Cardiac septum (tissue), 1 donor: ENCODE measurements around the gene RNF208. TPM values are rescaled to one million over a fixed set of nuclear protein-coding genes. Genes with fewer than 3 reads are reported as not detected.
"Not testable (repeated sequence)": the region's sequence is repeated elsewhere in the genome, so short reads cannot be mapped to it uniquely, and the experiment has no call there.

Source experiments
- DNase-seq: peaks from one replicate; pipeline ENCODE4 v3.0.0-alpha.2; 2020; ENCODE audit warnings: low spot score
- intact Hi-C: fragments of 100-400 bp; cut with DNase I; formaldehyde crosslinking; loops from one replicate; pipeline ENCODE4 v1.14.0; 2022
- long read RNA-seq: library from polyadenylated mRNA; unstranded; transcript quantifications from one replicate; pipeline ENCODE4 v2.0.0, GENCODE V29; 2021
- total RNA-seq: library from RNA; stranded (reverse); fragmentation: NEBNext Ultra II Directional; extraction: Animal tissue kit (Norgen Biotek cat#: 25700); gene quantifications from one replicate; pipeline ENCODE4 v1.2.1, GENCODE V29; 2021
- donor health status: DM: no; HTN: no; CAD: no.

Gene RNF208
- total RNA-seq = 22.2 TPM
- long read RNA-seq, transcript RNF208-201 (1 exons, 1,077 nt) = major isoform, 43 of 43 reads
- long read RNA-seq, partial matches to known transcripts = 0 of 43 reads
- long read RNA-seq, other reads (novel, unspliced or antisense) = 0 of 43 reads

GRCh38 chr9:137222190-137223077 lies at the start of gene RNF208:
RNF208 (minus strand) TSS chr9:137222240; CDS start chr9:137221212, 1,028 bp downstream.
- intact Hi-C loops = loop anchor here (1.0 to 2.0 kb wide), 3 partner anchors 22 to 34 kb away; partner anchors contain the start of genes ANAPC2, NELFB, SSNA1 and TPRN
- DNase-seq = no peak

- intact Hi-C loops = no loop called here
- no peak for DNase-seq
Measured at GRCh38 chr9:137271696-137272076, 49.6 kb upstream of the RNF208 start.

GRCh38 chr9:137270929-137271695 lies 49.1 kb upstream of the RNF208 start:
- intact Hi-C loops = no loop called here
- no peak for DNase-seq

GRCh38 chr9:137269231-137269772 lies 47.3 kb upstream of the RNF208 start:
- intact Hi-C loops = no loop called here
- DNase-seq = no peak

- intact Hi-C loops = no loop called here
- no peak for DNase-seq
Measured at GRCh38 chr9:137268538-137269201, 46.6 kb upstream of the RNF208 start.

GRCh38 chr9:137267933-137268355 lies 45.9 kb upstream of the RNF208 start:
- no peak for DNase-seq
- intact Hi-C loops = no loop called here

GRCh38 chr9:137266585-137267453 lies 44.8 kb upstream of the RNF208 start:
- no peak for DNase-seq
- intact Hi-C loops = no loop called here

GRCh38 chr9:137266162-137266527 lies 44.1 kb upstream of the RNF208 start:
- intact Hi-C loops = no loop called here

GRCh38 chr9:137265496-137266161 lies 43.6 kb upstream of the RNF208 start:
- DNase-seq = no peak
- intact Hi-C loops = no loop called here

More at GRCh38 chr9:137266162-137266527, 44.1 kb upstream of the RNF208 start:
- DNase-seq = no peak

GRCh38 chr9:137264067-137264466 lies 42.0 kb upstream of the RNF208 start:
- intact Hi-C loops = no loop called here
- no peak for DNase-seq

- intact Hi-C loops = no loop called here
Measured at GRCh38 chr9:137263506-137263905, 41.5 kb upstream of the RNF208 start.

GRCh38 chr9:137262909-137263285 lies 40.9 kb upstream of the RNF208 start:
- intact Hi-C loops = no loop called here

More at GRCh38 chr9:137263506-137263905, 41.5 kb upstream of the RNF208 start:
- no peak for DNase-seq

GRCh38 chr9:137262173-137262908 lies 40.3 kb upstream of the RNF208 start:
- intact Hi-C loops = not testable (repeated sequence)

More at GRCh38 chr9:137262909-137263285, 40.9 kb upstream of the RNF208 start:
- no peak for DNase-seq

GRCh38 chr9:137256856-137257255 lies 34.8 kb upstream of the RNF208 start:
- intact Hi-C loops = no loop called here

More at GRCh38 chr9:137262173-137262908, 40.3 kb upstream of the RNF208 start:
- not testable (repeated sequence) for DNase-seq

GRCh38 chr9:137256362-137256761 lies 34.3 kb upstream of the RNF208 start:
- no peak for DNase-seq
- intact Hi-C loops = no loop called here

More at GRCh38 chr9:137256856-137257255, 34.8 kb upstream of the RNF208 start:
- DNase-seq = no peak

GRCh38 chr9:137255448-137256114 lies 33.5 kb upstream of the RNF208 start:
- no peak for DNase-seq

More at GRCh38 chr9:137255448-137256114, 33.5 kb upstream of the RNF208 start:
- intact Hi-C loops = loop anchor here (1.0 to 2.0 kb wide), 2 partner anchors 15 to 32 kb away; partner anchors contain the start of gene TUBB4B
